ENCODE measurements around the gene FBRS.

Gene FBRS

GRCh38 chr16:30651124-30652004, 6.9 kb upstream of the FBRS start:
- peak overlapping the region; percentile 83 for H3K4me3 ChIP-seq
- no peaks in the 10 kb centered on the region for H3K27me3 ChIP-seq (ENCODE audit: low read depth)
- H3K36me3 ChIP-seq (replicated peaks): peaks cover 38% of the 10 kb centered on the region
- DNase-seq (ENCODE audit: low spot score in 2 of 2): peak; percentile 54 to 77
- in situ Hi-C loops (cut with MboI; ENCODE audit: low sequenced_read_pairs): no loop called here
- H3K9me3 ChIP-seq: no peaks in the 10 kb centered on the region
- peaks cover 4% of the 10 kb centered on the region for H3K4me1 ChIP-seq

- H3K9me3 ChIP-seq: no peaks in the 10 kb centered on the region
- peak overlapping the region; percentile 83 for H3K4me3 ChIP-seq
- no peak for DNase-seq (ENCODE audit: low spot score in 2 of 2)
- no peaks in the 10 kb centered on the region for H3K27me3 ChIP-seq (ENCODE audit: low read depth)
- H3K4me1 ChIP-seq: peaks cover 4% of the 10 kb centered on the region
- in situ Hi-C loops (cut with MboI; ENCODE audit: low sequenced_read_pairs): no loop called here
- H3K36me3 ChIP-seq (replicated peaks): peaks cover 44% of the 10 kb centered on the region
Measured at GRCh38 chr16:30652005-30652296, 6.3 kb upstream of the FBRS start.

GRCh38 chr16:30652718-30653117, 5.5 kb upstream of the FBRS start:
- H3K36me3 ChIP-seq (replicated peaks): peaks cover 47% of the 10 kb centered on the region
- peaks cover 8% of the 10 kb centered on the region for H3K4me1 ChIP-seq
- H3K9me3 ChIP-seq: no peaks in the 10 kb centered on the region
- no peak for DNase-seq (ENCODE audit: low spot score in 2 of 2)
- in situ Hi-C loops (cut with MboI; ENCODE audit: low sequenced_read_pairs): no loop called here
- no peaks in the 10 kb centered on the region for H3K27me3 ChIP-seq (ENCODE audit: low read depth)
- H3K4me3 ChIP-seq: no peak overlapping the region

- no peak for DNase-seq (ENCODE audit: low spot score in 2 of 2)
- Histone ChIP-seq H3K9me3 (no peaks in the 10 kb centered on the region), H3K4me3 (no peak overlapping the region), H3K27me3 (ENCODE audit: low read depth) (no peaks in the 10 kb centered on the region), H3K4me1 (peaks cover 8% of the 10 kb centered on the region), H3K36me3 (replicated peaks) (peaks cover 47% of the 10 kb centered on the region)
- in situ Hi-C loops (cut with MboI; ENCODE audit: low sequenced_read_pairs): no loop called here
Measured at GRCh38 chr16:30654856-30655255, 3.4 kb upstream of the FBRS start.

GRCh38 chr16:30655815-30656347, 2.4 kb upstream of the FBRS start:
- no peak overlapping the region for H3K4me3 ChIP-seq
- in situ Hi-C loops (cut with MboI; ENCODE audit: low sequenced_read_pairs): no loop called here
- no peaks in the 10 kb centered on the region for H3K9me3 ChIP-seq
- H3K36me3 ChIP-seq (replicated peaks): peaks cover 47% of the 10 kb centered on the region
- H3K27me3 ChIP-seq (ENCODE audit: low read depth): no peaks in the 10 kb centered on the region
- H3K4me1 ChIP-seq: peaks cover 12% of the 10 kb centered on the region
- DNase-seq (ENCODE audit: low spot score in 2 of 2): no peak

- Histone ChIP-seq H3K4me3 (no peak overlapping the region), H3K27me3 (ENCODE audit: low read depth) (no peaks in the 10 kb centered on the region), H3K36me3 (replicated peaks) (peaks cover 47% of the 10 kb centered on the region), H3K9me3 (no peaks in the 10 kb centered on the region), H3K4me1 (peaks cover 13% of the 10 kb centered on the region)
- DNase-seq (ENCODE audit: low spot score in 2 of 2): no peak
- in situ Hi-C loops (cut with MboI; ENCODE audit: low sequenced_read_pairs): no loop called here
Measured at GRCh38 chr16:30656388-30656787, 1.8 kb upstream of the FBRS start.

GRCh38 chr16:30656974-30657865, 1.0 kb upstream of the FBRS start:
- peak overlapping the region; percentile 35 for H3K4me3 ChIP-seq
- H3K9me3 ChIP-seq: no peaks in the 10 kb centered on the region
- H3K36me3 ChIP-seq (replicated peaks): peaks cover 54% of the 10 kb centered on the region
- H3K4me1 ChIP-seq: peaks cover 13% of the 10 kb centered on the region
- in situ Hi-C loops (cut with MboI; ENCODE audit: low sequenced_read_pairs): no loop called here
- H3K27me3 ChIP-seq (ENCODE audit: low read depth): no peaks in the 10 kb centered on the region
- DNase-seq (ENCODE audit: low spot score in 2 of 2): peak in 1 of 2 experiments; percentile 23

- peaks cover 13% of the 10 kb centered on the region for H3K4me1 ChIP-seq
- H3K27me3 ChIP-seq (ENCODE audit: low read depth): no peaks in the 10 kb centered on the region
- DNase-seq (ENCODE audit: low spot score in 2 of 2): peak; percentile 58 to 94
- H3K4me3 ChIP-seq: peak overlapping the region; percentile 95
- no peaks in the 10 kb centered on the region for H3K9me3 ChIP-seq
- H3K36me3 ChIP-seq (replicated peaks): peaks cover 54% of the 10 kb centered on the region
- in situ Hi-C loops (cut with MboI; ENCODE audit: low sequenced_read_pairs): no loop called here
Measured at GRCh38 chr16:30658731-30659506, 688 bp downstream of the FBRS start.

- Histone ChIP-seq H3K4me3 (peak overlapping the region; percentile 95), H3K9me3 (no peaks in the 10 kb centered on the region), H3K36me3 (replicated peaks) (peaks cover 52% of the 10 kb centered on the region), H3K4me1 (peaks cover 13% of the 10 kb centered on the region), H3K27me3 (ENCODE audit: low read depth) (no peaks in the 10 kb centered on the region)
- in situ Hi-C loops (cut with MboI; ENCODE audit: low sequenced_read_pairs): no loop called here
- no peak for DNase-seq (ENCODE audit: low spot score in 2 of 2)
Measured at GRCh38 chr16:30659507-30660423, 1.5 kb downstream of the FBRS start.

GRCh38 chr16:30660424-30661261, 2.4 kb downstream of the FBRS start:
- Histone ChIP-seq H3K36me3 (replicated peaks) (peaks cover 53% of the 10 kb centered on the region), H3K4me1 (peaks cover 13% of the 10 kb centered on the region), H3K27me3 (ENCODE audit: low read depth) (no peaks in the 10 kb centered on the region), H3K9me3 (no peaks in the 10 kb centered on the region), H3K4me3 (peak overlapping the region; percentile 95)
- in situ Hi-C loops (cut with MboI; ENCODE audit: low sequenced_read_pairs): no loop called here
- no peak for DNase-seq (ENCODE audit: low spot score in 2 of 2)

GRCh38 chr16:30662449-30662848, 4.2 kb downstream of the FBRS start:
- Histone ChIP-seq H3K4me1 (peaks cover 10% of the 10 kb centered on the region), H3K4me3 (no peak overlapping the region), H3K9me3 (no peaks in the 10 kb centered on the region), H3K27me3 (ENCODE audit: low read depth) (no peaks in the 10 kb centered on the region), H3K36me3 (replicated peaks) (peaks cover 55% of the 10 kb centered on the region)
- in situ Hi-C loops (cut with MboI; ENCODE audit: low sequenced_read_pairs): no loop called here
- DNase-seq (ENCODE audit: low spot score in 2 of 2): no peak

GRCh38 chr16:30663038-30663437, 4.8 kb downstream of the FBRS start:
- no peaks in the 10 kb centered on the region for H3K27me3 ChIP-seq (ENCODE audit: low read depth)
- H3K4me3 ChIP-seq: no peak overlapping the region
- H3K9me3 ChIP-seq: no peaks in the 10 kb centered on the region
- in situ Hi-C loops (cut with MboI; ENCODE audit: low sequenced_read_pairs): no loop called here
- H3K4me1 ChIP-seq: peaks cover 8% of the 10 kb centered on the region
- peaks cover 61% of the 10 kb centered on the region for H3K36me3 ChIP-seq (replicated peaks)
- no peak for DNase-seq (ENCODE audit: low spot score in 2 of 2)
